Adrenal gland (tissue), 5 donors: Measurements from ENCODE around the gene GALK1.
A peak's percentile ranks its signal among the peaks of the same experiment; 100 is the strongest.

ENCODE experiments used
- POLR2A ChIP-seq, 2 donors: fragments of 450-650 bp; IDR thresholded peaks; one replicate each; pipeline ENCODE4 v1.6.1; 2017; ENCODE audit warnings: antibody characterized with exemption in 2 of 2, mild to moderate bottlenecking in 2 of 2, moderate library complexity in 1 of 2
- TF ChIP-seq, protein P1 (sequence below), 6 experiments: fragments of 450-650 bp in 4 of 6; fragments of 200-600 bp in 2 of 6; sonication (generic) in 1 of 6; IDR thresholded peaks; 1 replicate in 5 of 6; 2 replicates in 1 of 6; pipeline versions ENCODE4 v1.5.1 to v1.8.0; 2016 to 2021; ENCODE audit warnings: antibody characterized with exemption in 6 of 6, mild to moderate bottlenecking in 2 of 6, moderate library complexity in 1 of 6
- donor health status: DM: no; HTN: no; CAD: no.

GRCh38 chr17:75783069-75783783, 18.2 kb upstream of the GALK1 start:
- TF ChIP-seq, protein P1, sequence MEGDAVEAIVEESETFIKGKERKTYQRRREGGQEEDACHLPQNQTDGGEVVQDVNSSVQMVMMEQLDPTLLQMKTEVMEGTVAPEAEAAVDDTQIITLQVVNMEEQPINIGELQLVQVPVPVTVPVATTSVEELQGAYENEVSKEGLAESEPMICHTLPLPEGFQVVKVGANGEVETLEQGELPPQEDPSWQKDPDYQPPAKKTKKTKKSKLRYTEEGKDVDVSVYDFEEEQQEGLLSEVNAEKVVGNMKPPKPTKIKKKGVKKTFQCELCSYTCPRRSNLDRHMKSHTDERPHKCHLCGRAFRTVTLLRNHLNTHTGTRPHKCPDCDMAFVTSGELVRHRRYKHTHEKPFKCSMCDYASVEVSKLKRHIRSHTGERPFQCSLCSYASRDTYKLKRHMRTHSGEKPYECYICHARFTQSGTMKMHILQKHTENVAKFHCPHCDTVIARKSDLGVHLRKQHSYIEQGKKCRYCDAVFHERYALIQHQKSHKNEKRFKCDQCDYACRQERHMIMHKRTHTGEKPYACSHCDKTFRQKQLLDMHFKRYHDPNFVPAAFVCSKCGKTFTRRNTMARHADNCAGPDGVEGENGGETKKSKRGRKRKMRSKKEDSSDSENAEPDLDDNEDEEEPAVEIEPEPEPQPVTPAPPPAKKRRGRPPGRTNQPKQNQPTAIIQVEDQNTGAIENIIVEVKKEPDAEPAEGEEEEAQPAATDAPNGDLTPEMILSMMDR (IDR thresholded peaks at IDR 0.05): peak; percentile 56 to 87 (median 78)
- TF ChIP-seq POLR2A (IDR thresholded peaks at IDR 0.05): no peak
